Testis (tissue), 2 donors: Measurements from ENCODE around the gene ACSS2.

Experiments used
- CTCF ChIP-seq, 3 experiments: fragments of 450-650 bp in 2 of 3; fragments of 200-600 bp in 1 of 3; sonication (generic) in 1 of 3; IDR thresholded peaks; one replicate each; pipeline ENCODE4 v1.5.1; 2016 to 2019; ENCODE audit warnings: antibody characterized with exemption in 3 of 3, mild to moderate bottlenecking in 2 of 3, moderate library complexity in 1 of 3
- POLR2A ChIP-seq: fragments of 450-650 bp; IDR thresholded peaks from one replicate; pipeline ENCODE4 v1.6.1; 2017; ENCODE audit warnings: antibody characterized with exemption, mild to moderate bottlenecking, moderate library complexity

GRCh38 chr20:34916774-34917354, 40.5 kb downstream of the ACSS2 start:
- TF ChIP-seq CTCF (IDR thresholded peaks at IDR 0.05): no peak
- TF ChIP-seq POLR2A: no peak
